ENCODE data around the gene RPL15. TPM values are rescaled to one million over a fixed set of nuclear protein-coding genes. Genes with fewer than 3 reads are reported as not detected.

The RPL15 gene
- total and polyA plus RNA-seq, 10 of the 15 experiments (the other 5 are each of a cell fraction or from before 2014, with no cell fraction given): 2,885 to 10,761 (median 4,017) TPM

- TF ChIP-seq YBX1 (IDR thresholded peaks at IDR 0.05) (no peak), RELB (IDR thresholded peaks at IDR 0.05; ENCODE audit: low read depth) (no peak), CHD2 (IDR thresholded peaks at IDR 0.05; ENCODE audit: borderline replicate concordance, low read depth, low read length) (no peak), CHD4 (IDR thresholded peaks at IDR 0.05) (no peak), CEBPB (IDR thresholded peaks at IDR 0.05; ENCODE audit: borderline replicate concordance in 1 of 2, low read depth in 2 of 2, low read length in 2 of 2) (no peak), CBFB (IDR thresholded peaks at IDR 0.05; ENCODE audit: low read depth) (no peak)
Observed at GRCh38 chr3:23956701-23957100, 39.8 kb downstream of the RPL15 start (continued).

DNA sequence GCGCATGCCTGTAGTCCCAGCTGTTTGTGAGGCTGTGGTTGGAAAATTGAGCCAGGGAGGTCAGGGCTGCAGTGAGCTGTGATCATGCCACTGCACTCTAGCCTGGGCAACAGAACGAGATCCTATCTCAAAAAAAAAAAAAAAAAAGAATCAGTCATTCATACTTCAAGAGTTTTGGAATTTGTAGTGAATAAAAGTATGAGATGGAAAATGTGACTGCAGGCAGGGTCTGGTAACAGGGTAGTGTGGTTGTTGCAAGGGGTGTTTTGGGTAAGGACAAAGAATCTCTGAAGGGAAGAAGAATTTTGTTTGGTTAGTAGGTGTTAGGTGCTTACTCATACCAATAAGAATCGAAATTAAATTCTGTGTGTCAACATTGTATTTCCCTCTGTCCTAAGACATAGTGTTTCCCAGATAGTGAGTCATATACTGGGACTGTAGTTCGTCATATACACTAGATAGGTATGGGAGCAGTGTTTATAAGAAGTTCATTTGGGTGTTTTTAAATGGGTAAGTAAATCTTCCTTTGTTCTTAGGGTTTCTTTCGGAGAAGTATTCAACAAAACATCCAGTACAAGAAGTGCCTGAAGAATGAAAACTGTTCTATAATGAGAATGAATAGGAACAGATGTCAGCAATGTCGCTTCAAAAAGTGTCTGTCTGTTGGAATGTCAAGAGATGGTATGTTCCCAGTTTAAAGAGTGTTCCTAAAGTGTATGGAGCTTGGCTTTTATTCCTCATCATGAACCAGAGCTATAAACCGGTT is 42.4 kb downstream of the RPL15 start:
- RAD21 ChIA-PET (ENCODE audit: unreplicated experiment): interaction anchor here (0.7 to 1.3 kb wide), 2 partner anchors 71 to 168 kb away, joined by 3 read pairs; no protein-coding TSS in a partner anchor
- SMC1A ChIA-PET (ENCODE audit: uncharacterized antibody, unreplicated experiment): interaction anchor here (2.4 kb wide), 1 partner anchor 9 kb away, joined by 17 read pairs; no protein-coding TSS in a partner anchor
- Histone ChIP-seq H3K9me3 (replicated peaks; ENCODE audit: control insufficient read depth, insufficient read depth, low read length) (no peaks in the 10 kb centered on the region), H3K79me2 (ENCODE audit: control insufficient read depth, insufficient read depth, low read length) (no peaks in the 10 kb centered on the region), H3K4me2 (ENCODE audit: control insufficient read depth, insufficient read depth) (no peak overlapping the region), H3K36me3 (ENCODE audit: control insufficient read depth in 2 of 2, insufficient read depth in 2 of 2, low read length in 1 of 2) (peaks cover 0 to 5% of the 10 kb centered on the region in 2 experiments; a peak in 1 of 4 replicates), H3K4me3 (no peak overlapping the region), H3K4me1 (ENCODE audit: control insufficient read depth, insufficient read depth, low read length) (no peaks in the 10 kb centered on the region), H3K9ac (ENCODE audit: control insufficient read depth, insufficient read depth, low read length) (no peak overlapping the region), H2AFZ (ENCODE audit: control insufficient read depth, low read depth, low read length) (no peak overlapping the region), H3K27ac (ENCODE audit: control insufficient read depth, insufficient read depth) (no peak overlapping the region), H3K27me3 (replicated peaks in 1 of 2; ENCODE audit: control insufficient read depth in 2 of 2, insufficient read depth in 2 of 2, low read length in 1 of 2) (no peaks in the 10 kb centered on the region), H4K20me1 (ENCODE audit: control insufficient read depth, insufficient read depth) (no peaks in the 10 kb centered on the region)
- DNase-seq (ENCODE audit: low read depth, low spot score): no peak
- peak; percentile 66 for ATAC-seq
- intact Hi-C loops (cut with micrococcal nuclease; ENCODE audit: unreplicated experiment): no loop called here
- no peak for TF ChIP-seq ZBED1 (IDR thresholded peaks at IDR 0.05; ENCODE audit: borderline replicate concordance)
- no peak for TF ChIP-seq HCFC1 (IDR thresholded peaks at IDR 0.05; ENCODE audit: low read length)
- TF ChIP-seq REST (IDR thresholded peaks at IDR 0.05; ENCODE audit: low read depth, low read length): no peak
- no peak for TF ChIP-seq SMAD1 (IDR thresholded peaks at IDR 0.05; ENCODE audit: low read depth, partially characterized antibody)
- no peak for TF ChIP-seq SMC3 (IDR thresholded peaks at IDR 0.05; ENCODE audit: borderline replicate concordance, low read length)
- POLR2A ChIA-PET: interaction anchor here (1.2 kb wide), 1 partner anchor 13 kb away, joined by 9 read pairs; no protein-coding TSS in a partner anchor
- FAIRE-seq: no peak
- 87% methylated on average over 7 of the region's 7 CpGs for WGBS (ENCODE audit: insufficient coverage, insufficient replicate concordance, low lambda C conversion rate, missing lambda C conversion rate)
- in situ Hi-C loops (cut with MboI): no loop called here
- no TSS peak for BruUV-seq (replicated peaks)
- CTCF ChIA-PET: interaction anchor here (0.6 to 2.0 kb wide), 2 partner anchors 10 to 68 kb away, joined by 4 to 5 read pairs; no protein-coding TSS in a partner anchor
